ENCODE results near the gene OAS2.

Gene OAS2

GRCh38 chr12:113003636-113004035, 25.3 kb downstream of the OAS2 start:
- Histone ChIP-seq H3K4me1 (ENCODE audit: low read depth, poor library complexity, severe bottlenecking) (peaks cover 9% of the 10 kb centered on the region), H3K79me2 (ENCODE audit: insufficient read depth, low read depth) (no peaks in the 10 kb centered on the region), H3K36me3 (ENCODE audit: insufficient read depth) (no peaks in the 10 kb centered on the region), H3K27ac (no peak overlapping the region), H3K4me3 (IDR thresholded peaks at IDR 0.05; ENCODE audit: insufficient read depth, low read depth, low read length) (no peak overlapping the region), H4K20me1 (ENCODE audit: insufficient read depth) (no peaks in the 10 kb centered on the region), H3K4me2 (no peak overlapping the region), H2AFZ (ENCODE audit: low read depth) (no peak overlapping the region), H3K27me3 (ENCODE audit: insufficient read depth, low read depth) (no peaks in the 10 kb centered on the region), H3K9ac (no peak overlapping the region)
- no peak for TF ChIP-seq CTCF (conservative IDR thresholded peaks at IDR 0.05; ENCODE audit: low read depth, low read length)

- H3K36me3 ChIP-seq (ENCODE audit: insufficient read depth): no peaks in the 10 kb centered on the region
- no peak for TF ChIP-seq CTCF (conservative IDR thresholded peaks at IDR 0.05; ENCODE audit: low read depth, low read length)
Observed at GRCh38 chr12:113005762-113006161, 27.4 kb downstream of the OAS2 start.

DNA sequence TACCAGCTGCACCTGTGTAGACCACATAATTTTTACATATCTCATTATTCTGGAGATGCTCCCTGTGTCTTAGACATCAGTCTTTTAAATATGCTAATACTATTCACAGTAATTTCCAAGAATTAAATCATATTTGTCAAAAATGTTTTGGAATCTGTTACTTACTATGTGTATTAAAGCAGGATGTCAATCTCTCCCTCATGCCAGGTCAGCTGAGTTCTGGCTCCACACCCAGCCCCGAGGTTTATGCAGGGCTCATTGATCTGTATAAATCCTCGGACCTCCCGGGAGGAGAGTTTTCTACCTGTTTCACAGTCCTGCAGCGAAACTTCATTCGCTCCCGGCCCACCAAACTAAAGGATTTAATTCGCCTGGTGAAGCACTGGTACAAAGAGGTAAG, 27.9 kb downstream of the OAS2 start:
- Histone ChIP-seq H3K36me3 (ENCODE audit: insufficient read depth) (no peaks in the 10 kb centered on the region), H4K20me1 (ENCODE audit: insufficient read depth) (no peaks in the 10 kb centered on the region), H3K4me2 (no peak overlapping the region), H2AFZ (ENCODE audit: low read depth) (no peak overlapping the region), H3K9ac (no peak overlapping the region), H3K4me1 (ENCODE audit: low read depth, poor library complexity, severe bottlenecking) (peaks cover 9% of the 10 kb centered on the region), H3K27ac (no peak overlapping the region), H3K79me2 (ENCODE audit: insufficient read depth, low read depth) (no peaks in the 10 kb centered on the region), H3K27me3 (ENCODE audit: insufficient read depth, low read depth) (no peaks in the 10 kb centered on the region), H3K4me3 (IDR thresholded peaks at IDR 0.05; ENCODE audit: insufficient read depth, low read depth, low read length) (no peak overlapping the region)
- no peak for TF ChIP-seq CTCF (conservative IDR thresholded peaks at IDR 0.05; ENCODE audit: low read depth, low read length)

More at GRCh38 chr12:113005762-113006161, 27.4 kb downstream of the OAS2 start:
- no peak overlapping the region for H3K9ac ChIP-seq
- H3K79me2 ChIP-seq (ENCODE audit: insufficient read depth, low read depth): no peaks in the 10 kb centered on the region
- H3K4me2 ChIP-seq: no peak overlapping the region
- H3K4me3 ChIP-seq (IDR thresholded peaks at IDR 0.05; ENCODE audit: insufficient read depth, low read depth, low read length): no peak overlapping the region
- H4K20me1 ChIP-seq (ENCODE audit: insufficient read depth): no peaks in the 10 kb centered on the region
- H3K27me3 ChIP-seq (ENCODE audit: insufficient read depth, low read depth): no peaks in the 10 kb centered on the region
- peaks cover 9% of the 10 kb centered on the region for H3K4me1 ChIP-seq (ENCODE audit: low read depth, poor library complexity, severe bottlenecking)
- H2AFZ ChIP-seq (ENCODE audit: low read depth): no peak overlapping the region
- no peak overlapping the region for H3K27ac ChIP-seq

- no peaks in the 10 kb centered on the region for H3K79me2 ChIP-seq (ENCODE audit: insufficient read depth, low read depth)
- H3K4me3 ChIP-seq (IDR thresholded peaks at IDR 0.05; ENCODE audit: insufficient read depth, low read depth, low read length): no peak overlapping the region
- no peak overlapping the region for H3K27ac ChIP-seq
- no peak overlapping the region for H2AFZ ChIP-seq (ENCODE audit: low read depth)
- no peak for TF ChIP-seq CTCF (conservative IDR thresholded peaks at IDR 0.05; ENCODE audit: low read depth, low read length)
- H3K9ac ChIP-seq: no peak overlapping the region
- H3K27me3 ChIP-seq (ENCODE audit: insufficient read depth, low read depth): no peaks in the 10 kb centered on the region
- peaks cover 9% of the 10 kb centered on the region for H3K4me1 ChIP-seq (ENCODE audit: low read depth, poor library complexity, severe bottlenecking)
- no peaks in the 10 kb centered on the region for H3K36me3 ChIP-seq (ENCODE audit: insufficient read depth)
- H3K4me2 ChIP-seq: no peak overlapping the region
- H4K20me1 ChIP-seq (ENCODE audit: insufficient read depth): no peaks in the 10 kb centered on the region
Observed at GRCh38 chr12:113006641-113007040, 28.3 kb downstream of the OAS2 start.
